ENCODE data around the gene ANGPT4. TPM values are rescaled to one million over a fixed set of nuclear protein-coding genes. Genes with fewer than 3 reads are reported as not detected.

ANGPT4 gene
- total RNA-seq, 4 donors from 2014 or later, result 0.63 to 4.7 (median 1.3) TPM

- no peaks in the 10 kb centered on the region for H3K36me3 ChIP-seq
- peaks cover 0 to 11% (median 0%) of the 10 kb centered on the region in 4 donors for H3K4me1 ChIP-seq
- H3K9me3 ChIP-seq, result no peaks in the 10 kb centered on the region
- no peak for TF ChIP-seq CTCF (IDR thresholded peaks at IDR 0.05)
- TF ChIP-seq POLR2A (IDR thresholded peaks at IDR 0.05), result no peak
- TF ChIP-seq EP300 (IDR thresholded peaks at IDR 0.05), result no peak
- no peak for DNase-seq (ENCODE audit: low spot score in 2 of 2)
- H3K27me3 ChIP-seq, result no peaks in the 10 kb centered on the region
- no peak overlapping the region for H3K4me3 ChIP-seq
- no peak overlapping the region for H3K27ac ChIP-seq
Measured at GRCh38 chr20:881783-882144, 34.4 kb downstream of the ANGPT4 start.

GRCh38 chr20:881051-881782, 34.9 kb downstream of the ANGPT4 start:
- no peak overlapping the region for H3K4me3 ChIP-seq
- DNase-seq (ENCODE audit: low spot score in 2 of 2), result no peak
- no peaks in the 10 kb centered on the region for H3K36me3 ChIP-seq
- TF ChIP-seq CTCF (IDR thresholded peaks at IDR 0.05) (no peak), EP300 (IDR thresholded peaks at IDR 0.05) (no peak), POLR2A (IDR thresholded peaks at IDR 0.05) (no peak)
- H3K27ac ChIP-seq, result no peak overlapping the region
- no peaks in the 10 kb centered on the region for H3K9me3 ChIP-seq
- 60 to 74% methylated on average over 9 to 10 of the region's 10 CpGs for WGBS, 2 donors
- no peaks in the 10 kb centered on the region for H3K27me3 ChIP-seq
- peaks cover 0 to 11% (median 0%) of the 10 kb centered on the region in 4 donors for H3K4me1 ChIP-seq

GRCh38 chr20:879626-880025, 36.5 kb downstream of the ANGPT4 start:
- TF ChIP-seq EP300 (IDR thresholded peaks at IDR 0.05), result no peak
- no peak for TF ChIP-seq POLR2A (IDR thresholded peaks at IDR 0.05)
- H3K36me3 ChIP-seq, result no peaks in the 10 kb centered on the region
- H3K4me3 ChIP-seq, result no peak overlapping the region
- peaks cover 0 to under 1% (median 0%) of the 10 kb centered on the region in 4 donors for H3K4me1 ChIP-seq
- no peaks in the 10 kb centered on the region for H3K27me3 ChIP-seq
- 33 to 68% methylated on average over 4 of the region's 4 CpGs for whole genome bisulfite sequencing, 2 donors
- H3K9me3 ChIP-seq, result no peaks in the 10 kb centered on the region
- H3K27ac ChIP-seq, result no peak overlapping the region
- no peak for DNase-seq (ENCODE audit: low spot score in 2 of 2)

GRCh38 chr20:878511-879307, 37.4 kb downstream of the ANGPT4 start:
- Histone ChIP-seq H3K4me3 (no peak overlapping the region), H3K4me1 (no peaks in the 10 kb centered on the region), H3K27ac (no peak overlapping the region), H3K36me3 (no peaks in the 10 kb centered on the region), H3K27me3 (no peaks in the 10 kb centered on the region), H3K9me3 (no peaks in the 10 kb centered on the region)
- 55 to 56% methylated on average over 9 of the region's 9 CpGs for WGBS, 2 donors
- DNase-seq (ENCODE audit: low spot score in 2 of 2), result no peak
- TF ChIP-seq POLR2A (IDR thresholded peaks at IDR 0.05), result no peak
- no peak for TF ChIP-seq EP300 (IDR thresholded peaks at IDR 0.05)
- no peak for TF ChIP-seq CTCF (IDR thresholded peaks at IDR 0.05)

DNA sequence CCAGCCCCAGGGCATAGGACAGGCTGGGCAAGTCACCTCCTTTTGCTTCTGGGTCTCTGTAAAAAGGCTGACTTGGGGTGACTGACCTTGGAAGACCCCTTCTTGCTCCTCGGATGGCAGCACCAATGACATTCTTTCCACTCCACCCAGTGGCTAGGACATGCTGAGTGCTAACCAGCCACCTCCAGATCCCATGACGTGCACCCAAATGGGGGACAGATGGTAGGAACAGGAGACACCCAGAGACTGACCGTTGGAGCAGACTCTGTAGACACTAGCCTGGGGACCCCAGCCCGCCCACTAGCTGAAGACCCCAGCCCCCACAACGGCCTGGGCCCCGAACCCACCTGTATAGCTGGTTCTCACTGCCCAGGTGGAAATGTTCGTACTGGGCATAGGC, 38.3 kb downstream of the ANGPT4 start:
- Histone ChIP-seq H3K4me3 (no peak overlapping the region), H3K27ac (no peak overlapping the region), H3K9me3 (no peaks in the 10 kb centered on the region), H3K27me3 (no peaks in the 10 kb centered on the region), H3K36me3 (no peaks in the 10 kb centered on the region), H3K4me1 (no peaks in the 10 kb centered on the region)
- DNase-seq (ENCODE audit: low spot score in 2 of 2), result no peak
- TF ChIP-seq EP300 (IDR thresholded peaks at IDR 0.05), result no peak
- WGBS, 2 donors, result 81 to 84% methylated on average over 3 to 6 of the region's 7 CpGs

GRCh38 chr20:875115-875514, 41.0 kb downstream of the ANGPT4 start:
- Histone ChIP-seq H3K36me3 (no peaks in the 10 kb centered on the region), H3K4me1 (no peaks in the 10 kb centered on the region), H3K9me3 (no peaks in the 10 kb centered on the region), H3K27me3 (no peaks in the 10 kb centered on the region), H3K4me3 (no peak overlapping the region), H3K27ac (no peak overlapping the region)
- TF ChIP-seq CTCF (IDR thresholded peaks at IDR 0.05) (no peak), EP300 (IDR thresholded peaks at IDR 0.05) (no peak), POLR2A (IDR thresholded peaks at IDR 0.05) (no peak)
- WGBS, 2 donors, result 71 to 73% methylated on average over 4 of the region's 4 CpGs
- DNase-seq (ENCODE audit: low spot score in 2 of 2), result no peak

All from tibial nerve (tissue), 4 donors.